ENCODE data around the gene YBX1.

YBX1 gene

GRCh38 chr1:42681741-42682483, at the start of gene YBX1 (continued):
- 0 out of 2 replicates have a peak, but pooled peaks have one; percentile 42 for TF ChIP-seq KLF7 (tag by site-specific recombination; IDR thresholded peaks at IDR 0.05; ENCODE audit: borderline replicate concordance)
- no peak for TF ChIP-seq ZNF529 (tag by site-specific recombination; IDR thresholded peaks at IDR 0.05; ENCODE audit: insufficient replicate concordance)
- no peak for TF ChIP-seq ZNF404 (tag by site-specific recombination; IDR thresholded peaks at IDR 0.05)
- no peak for TF ChIP-seq PRDM1 (tag by site-specific recombination; IDR thresholded peaks at IDR 0.05)
- no peak for TF ChIP-seq ZNF26 (tag by site-specific recombination; IDR thresholded peaks at IDR 0.05)
- 0 out of 2 replicates have a peak, but pooled peaks have one; percentile 26 for TF ChIP-seq KLF17 (tag by site-specific recombination; IDR thresholded peaks at IDR 0.05)
- no peak for TF ChIP-seq ZNF175 (tag by site-specific recombination; IDR thresholded peaks at IDR 0.05)
- TF ChIP-seq SALL2 (tag by site-specific recombination; IDR thresholded peaks at IDR 0.05; ENCODE audit: borderline replicate concordance): no peak
- TF ChIP-seq YY2 (tag by site-specific recombination; IDR thresholded peaks at IDR 0.05): peak; percentile 79
- no peak for TF ChIP-seq ZNF426 (tag by site-specific recombination; IDR thresholded peaks at IDR 0.05)
- TF ChIP-seq HOXA7 (CRISPR knock-in tag; IDR thresholded peaks at IDR 0.05; ENCODE audit: borderline replicate concordance): no peak
- peak; percentile 69; the same call in 1 of the 2 replicates for TF ChIP-seq ZBTB48 (tag by site-specific recombination; IDR thresholded peaks at IDR 0.05)
- no peak for TF ChIP-seq ZNF658 (tag by site-specific recombination; IDR thresholded peaks at IDR 0.05)
- TF ChIP-seq ZNF311 (tag by site-specific recombination; IDR thresholded peaks at IDR 0.05; ENCODE audit: borderline replicate concordance): no peak
- TF ChIP-seq ZNF513 (tag by site-specific recombination; IDR thresholded peaks at IDR 0.05): no peak
- TF ChIP-seq ZNF221 (tag by site-specific recombination; IDR thresholded peaks at IDR 0.05; ENCODE audit: borderline replicate concordance): no peak
- no peak for TF ChIP-seq ZIC2 (tag by site-specific recombination; IDR thresholded peaks at IDR 0.05)
- TF ChIP-seq ZNF416 (tag by site-specific recombination; IDR thresholded peaks at IDR 0.05): no peak
- TF ChIP-seq ZNF121 (tag by site-specific recombination; IDR thresholded peaks at IDR 0.05): no peak
- TF ChIP-seq ZEB2 (tag by site-specific recombination; IDR thresholded peaks at IDR 0.05): peak; percentile 85
- TF ChIP-seq PRDM6 (tag by site-specific recombination; IDR thresholded peaks at IDR 0.05): no peak
- no peak; the same call in 1 of the 2 replicates for TF ChIP-seq ZNF76 (tag by site-specific recombination; IDR thresholded peaks at IDR 0.05; ENCODE audit: borderline replicate concordance, low read depth)
- TF ChIP-seq ZNF677 (tag by site-specific recombination; IDR thresholded peaks at IDR 0.05): no peak
- TF ChIP-seq ZNF324 (tag by site-specific recombination; IDR thresholded peaks at IDR 0.05): peak; percentile 40; the same call in 1 of the 2 replicates
- peak; percentile 74 for TF ChIP-seq ZBTB11 (tag by site-specific recombination; conservative IDR thresholded peaks at IDR 0.05; ENCODE audit: low read depth)
- TF ChIP-seq ZNF555 (tag by site-specific recombination; conservative IDR thresholded peaks at IDR 0.05): no peak
- TF ChIP-seq ZSCAN30 (tag by site-specific recombination; IDR thresholded peaks at IDR 0.05): peak; percentile 87; the same call in 1 of the 2 replicates
- no peak for TF ChIP-seq ZBTB10 (tag by site-specific recombination; IDR thresholded peaks at IDR 0.05)

All from HEK293 (cell line).